Right lobe of liver (tissue), 4 donors: ENCODE measurements around the gene DOCK10.

Experiments used
- POLR2A ChIP-seq: fragments of 450-650 bp; IDR thresholded peaks from one replicate; pipeline ENCODE4 v1.6.1; 2017; ENCODE audit warnings: antibody characterized with exemption, mild to moderate bottlenecking
- TF ChIP-seq, protein P1 (sequence below), 4 donors: fragments of 200-600 bp in 3 of 4; fragments of 450-650 bp in 1 of 4; IDR thresholded peaks; one replicate each; pipeline versions ENCODE4 v1.5.1 to v1.8.0; 2016 to 2022; ENCODE audit warnings: antibody characterized with exemption in 4 of 4, mild to moderate bottlenecking in 2 of 4
- donor health status: DM: no; HTN: no; CAD: no.
- donor health status: DM: no; HTN: no; CAD: no.
- donor health status: DM: no; HTN: yes; CAD: no.

DNA sequence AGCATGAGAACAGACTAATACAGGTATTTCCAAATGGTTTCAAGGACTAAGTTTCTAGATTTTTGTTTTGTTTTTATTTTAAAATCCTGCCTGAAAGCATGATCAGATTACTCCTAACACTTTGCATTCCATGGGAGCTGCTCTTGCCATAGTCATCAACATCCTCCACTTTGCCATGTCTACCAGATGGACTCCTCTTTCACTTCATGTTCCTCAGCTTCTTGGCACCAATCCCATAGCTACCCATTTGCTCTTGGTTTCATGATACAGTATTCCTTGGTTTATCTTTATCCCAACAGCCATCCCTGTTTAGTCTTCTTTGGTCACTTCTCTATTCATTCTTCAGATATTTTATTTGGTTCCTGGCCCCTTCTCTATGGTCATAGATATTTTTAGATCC lies 171.9 kb downstream of the DOCK10 start:
- TF ChIP-seq, protein P1, sequence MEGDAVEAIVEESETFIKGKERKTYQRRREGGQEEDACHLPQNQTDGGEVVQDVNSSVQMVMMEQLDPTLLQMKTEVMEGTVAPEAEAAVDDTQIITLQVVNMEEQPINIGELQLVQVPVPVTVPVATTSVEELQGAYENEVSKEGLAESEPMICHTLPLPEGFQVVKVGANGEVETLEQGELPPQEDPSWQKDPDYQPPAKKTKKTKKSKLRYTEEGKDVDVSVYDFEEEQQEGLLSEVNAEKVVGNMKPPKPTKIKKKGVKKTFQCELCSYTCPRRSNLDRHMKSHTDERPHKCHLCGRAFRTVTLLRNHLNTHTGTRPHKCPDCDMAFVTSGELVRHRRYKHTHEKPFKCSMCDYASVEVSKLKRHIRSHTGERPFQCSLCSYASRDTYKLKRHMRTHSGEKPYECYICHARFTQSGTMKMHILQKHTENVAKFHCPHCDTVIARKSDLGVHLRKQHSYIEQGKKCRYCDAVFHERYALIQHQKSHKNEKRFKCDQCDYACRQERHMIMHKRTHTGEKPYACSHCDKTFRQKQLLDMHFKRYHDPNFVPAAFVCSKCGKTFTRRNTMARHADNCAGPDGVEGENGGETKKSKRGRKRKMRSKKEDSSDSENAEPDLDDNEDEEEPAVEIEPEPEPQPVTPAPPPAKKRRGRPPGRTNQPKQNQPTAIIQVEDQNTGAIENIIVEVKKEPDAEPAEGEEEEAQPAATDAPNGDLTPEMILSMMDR (IDR thresholded peaks at IDR 0.05), result no peak
- no peak for TF ChIP-seq POLR2A
